Activated CD4-positive, alpha-beta T cell treated with anti-CD3 and anti-CD28 coated beads for 36 hours (primary cell): ENCODE measurements around the gene MACROD2. TPM values are rescaled to one million over a fixed set of nuclear protein-coding genes. Genes with fewer than 3 reads are reported as not detected.

ENCODE experiments used
- ATAC-seq: fragments of 200-7000 bp; cut with Tn5 transposase; one replicate; pipeline ENCODE4 v1.10.0; 2021; ENCODE audit warnings: mild to moderate bottlenecking, moderate library complexity
- CTCF ChIA-PET: fragments of 350-600 bp; sonication (Branson Sonifier 250); formaldehyde crosslinking; loops from one replicate; lab custom pipeline; 2021; ENCODE audit warnings: antibody characterized with exemption; lab: Charles Lee
- POLR2A ChIA-PET: fragments of 350-600 bp; sonication (Branson Sonifier 250); formaldehyde crosslinking; loops from one replicate; lab custom pipeline; 2021; ENCODE audit warnings: antibody characterized with exemption, inconsistent platforms; lab: Charles Lee
- DNase-seq: peaks from one replicate; pipeline ENCODE4 v3.0.0-alpha.2; 2020
- H3K27ac Mint-ChIP-seq: one replicate; pipeline ENCODE4 v1.8.0; 2021; ENCODE audit warnings: mixed read lengths
- H3K27me3 Mint-ChIP-seq: one replicate; pipeline ENCODE4 v1.8.0; 2021; ENCODE audit warnings: mixed read lengths
- H3K36me3 Mint-ChIP-seq: one replicate; pipeline ENCODE4 v1.8.0; 2021; ENCODE audit warnings: low read depth, mixed read lengths
- H3K4me1 Mint-ChIP-seq: one replicate; pipeline ENCODE4 v1.8.0; 2021; ENCODE audit warnings: mixed read lengths
- H3K4me3 Mint-ChIP-seq: one replicate; pipeline ENCODE4 v1.8.0; 2021; ENCODE audit warnings: mild to moderate bottlenecking, moderate library complexity, mixed read lengths
- H3K9me3 Mint-ChIP-seq: one replicate; pipeline ENCODE4 v1.8.0; 2021; ENCODE audit warnings: low read depth, mixed read lengths
- intact Hi-C, 2 experiments: fragments of 100-400 bp; cut with DNase I in 1 of 2; cut with micrococcal nuclease in 1 of 2; formaldehyde crosslinking; loops; one replicate each; pipeline versions ENCODE4 v1.14.2 to v1.15.1; 2022 to 2024; cut with DNase I, micrococcal nuclease
- total RNA-seq, 2 experiments: library from RNA; stranded (reverse); gene quantifications; one replicate each; pipeline ENCODE4 v1.2.3, GENCODE V29; 2021

MACROD2 gene
- total RNA-seq, 2 experiments from 2014 or later: not detected

GRCh38 chr20:15245896-15246295 lies 1250.6 kb downstream of the MACROD2 start:
- intact Hi-C loops: no loop called here
- Mint-ChIP-seq H3K4me1 (no peaks in the 10 kb centered on the region), H3K27me3 (no peaks in the 10 kb centered on the region), H3K36me3 (no peaks in the 10 kb centered on the region), H3K4me3 (no peak overlapping the region), H3K27ac (no peak overlapping the region), H3K9me3 (peaks cover 6% of the 10 kb centered on the region)
- POLR2A ChIA-PET: no interaction called here
- ATAC-seq: no peak
- DNase-seq: no peak
- CTCF ChIA-PET: no interaction called here

GRCh38 chr20:15248618-15249395 lies 1253.5 kb downstream of the MACROD2 start:
- ATAC-seq (no peak), DNase-seq (no peak)
- Mint-ChIP-seq H3K36me3 (no peaks in the 10 kb centered on the region), H3K4me3 (no peak overlapping the region), H3K4me1 (no peaks in the 10 kb centered on the region), H3K27ac (no peak overlapping the region), H3K27me3 (no peaks in the 10 kb centered on the region), H3K9me3 (peaks cover 6% of the 10 kb centered on the region)
- intact Hi-C loops: no loop called here
- ChIA-PET CTCF (no interaction called here), POLR2A (interaction anchor here (0.6 kb wide), 1 partner anchor 389 kb away, joined by 3 read pairs; no protein-coding TSS in a partner anchor)

- CTCF ChIA-PET: interaction anchor here (1.4 kb wide), 1 partner anchor 10 kb away, joined by 4 read pairs; no protein-coding TSS in a partner anchor
These were observed 1255.9 kb downstream of the MACROD2 start for GRCh38 chr20:15251171-15251570.

GRCh38 chr20:15252304-15252703 lies 1257.0 kb downstream of the MACROD2 start:
- no peaks in the 10 kb centered on the region for H3K4me1 Mint-ChIP-seq
- H3K36me3 Mint-ChIP-seq: no peaks in the 10 kb centered on the region
- H3K4me3 Mint-ChIP-seq: no peak overlapping the region
- H3K27ac Mint-ChIP-seq: no peak overlapping the region
- no peak for DNase-seq
- intact Hi-C loops: no loop called here
- H3K9me3 Mint-ChIP-seq: peaks cover 6% of the 10 kb centered on the region
- POLR2A ChIA-PET: no interaction called here
- ATAC-seq: no peak
- CTCF ChIA-PET: interaction anchor here (1.2 to 1.4 kb wide), 2 partner anchors 8 to 10 kb away, joined by 3 to 4 read pairs; no protein-coding TSS in a partner anchor
- H3K27me3 Mint-ChIP-seq: no peaks in the 10 kb centered on the region

More at GRCh38 chr20:15251171-15251570, 1255.9 kb downstream of the MACROD2 start:
- Mint-ChIP-seq H3K9me3 (peaks cover 6% of the 10 kb centered on the region), H3K27ac (no peak overlapping the region), H3K36me3 (no peaks in the 10 kb centered on the region), H3K4me1 (no peaks in the 10 kb centered on the region), H3K4me3 (no peak overlapping the region), H3K27me3 (no peaks in the 10 kb centered on the region)
- ATAC-seq (no peak), DNase-seq (no peak)
- POLR2A ChIA-PET: no interaction called here
- intact Hi-C loops: no loop called here

- Mint-ChIP-seq H3K27me3 (no peaks in the 10 kb centered on the region), H3K9me3 (peaks cover 2% of the 10 kb centered on the region), H3K4me3 (no peak overlapping the region), H3K4me1 (no peaks in the 10 kb centered on the region), H3K36me3 (no peaks in the 10 kb centered on the region), H3K27ac (no peak overlapping the region)
- ATAC-seq (no peak), DNase-seq (no peak)
- ChIA-PET CTCF (no interaction called here), POLR2A (no interaction called here)
- intact Hi-C loops: no loop called here
These were observed 1258.1 kb downstream of the MACROD2 start for GRCh38 chr20:15253431-15253830.

GRCh38 chr20:15256676-15257568 lies 1261.6 kb downstream of the MACROD2 start:
- Mint-ChIP-seq H3K27ac (no peak overlapping the region), H3K36me3 (no peaks in the 10 kb centered on the region), H3K27me3 (no peaks in the 10 kb centered on the region), H3K9me3 (no peaks in the 10 kb centered on the region), H3K4me1 (no peaks in the 10 kb centered on the region), H3K4me3 (no peak overlapping the region)
- DNase-seq: no peak
- ChIA-PET CTCF (interaction anchor here (1.4 kb wide), 1 partner anchor 14 kb away, joined by 3 read pairs; no protein-coding TSS in a partner anchor), POLR2A (no interaction called here)
- intact Hi-C loops: no loop called here
- no peak for ATAC-seq

GRCh38 chr20:15257569-15257870 lies 1262.2 kb downstream of the MACROD2 start:
- no peak overlapping the region for H3K4me3 Mint-ChIP-seq
- POLR2A ChIA-PET: no interaction called here
- H3K27ac Mint-ChIP-seq: no peak overlapping the region
- no peaks in the 10 kb centered on the region for H3K9me3 Mint-ChIP-seq
- CTCF ChIA-PET: no interaction called here
- no peaks in the 10 kb centered on the region for H3K4me1 Mint-ChIP-seq
- intact Hi-C loops: no loop called here
- no peaks in the 10 kb centered on the region for H3K27me3 Mint-ChIP-seq
- no peak for DNase-seq
- ATAC-seq: no peak
- no peaks in the 10 kb centered on the region for H3K36me3 Mint-ChIP-seq

GRCh38 chr20:15265581-15266309 lies 1270.4 kb downstream of the MACROD2 start:
- Mint-ChIP-seq H3K4me1 (no peaks in the 10 kb centered on the region), H3K36me3 (no peaks in the 10 kb centered on the region), H3K27me3 (no peaks in the 10 kb centered on the region), H3K27ac (no peak overlapping the region), H3K4me3 (no peak overlapping the region), H3K9me3 (peaks cover 9% of the 10 kb centered on the region)
- ChIA-PET CTCF (no interaction called here), POLR2A (no interaction called here)
- ATAC-seq: no peak
- intact Hi-C loops: no loop called here
- DNase-seq: no peak

- Mint-ChIP-seq H3K4me1 (no peaks in the 10 kb centered on the region), H3K27ac (no peak overlapping the region), H3K36me3 (no peaks in the 10 kb centered on the region), H3K27me3 (no peaks in the 10 kb centered on the region), H3K9me3 (peaks cover 10% of the 10 kb centered on the region), H3K4me3 (no peak overlapping the region)
- intact Hi-C loops: no loop called here
- DNase-seq (no peak), ATAC-seq (no peak)
- POLR2A ChIA-PET: no interaction called here
- CTCF ChIA-PET: no interaction called here
These were observed 1272.6 kb downstream of the MACROD2 start for GRCh38 chr20:15267935-15268334.

GRCh38 chr20:15278041-15278440 lies 1282.7 kb downstream of the MACROD2 start:
- ChIA-PET CTCF (interaction anchor here (0.7 kb wide), 1 partner anchor 116 kb away, joined by 3 read pairs; no protein-coding TSS in a partner anchor), POLR2A (no interaction called here)
- Mint-ChIP-seq H3K36me3 (no peaks in the 10 kb centered on the region), H3K4me1 (no peaks in the 10 kb centered on the region), H3K27me3 (no peaks in the 10 kb centered on the region), H3K9me3 (peaks cover 13% of the 10 kb centered on the region), H3K27ac (no peak overlapping the region), H3K4me3 (no peak overlapping the region)
- no peak for ATAC-seq
- intact Hi-C loops: no loop called here
- no peak for DNase-seq

GRCh38 chr20:15287329-15287728 lies 1292.0 kb downstream of the MACROD2 start:
- Mint-ChIP-seq H3K27ac (no peak overlapping the region), H3K36me3 (no peaks in the 10 kb centered on the region), H3K9me3 (peaks cover 12% of the 10 kb centered on the region), H3K4me3 (no peak overlapping the region), H3K27me3 (no peaks in the 10 kb centered on the region), H3K4me1 (no peaks in the 10 kb centered on the region)
- POLR2A ChIA-PET: no interaction called here
- intact Hi-C loops: no loop called here
- DNase-seq (no peak), ATAC-seq (no peak)
- CTCF ChIA-PET: no interaction called here
